Measurements from ENCODE around the gene ARAP2.

DNA sequence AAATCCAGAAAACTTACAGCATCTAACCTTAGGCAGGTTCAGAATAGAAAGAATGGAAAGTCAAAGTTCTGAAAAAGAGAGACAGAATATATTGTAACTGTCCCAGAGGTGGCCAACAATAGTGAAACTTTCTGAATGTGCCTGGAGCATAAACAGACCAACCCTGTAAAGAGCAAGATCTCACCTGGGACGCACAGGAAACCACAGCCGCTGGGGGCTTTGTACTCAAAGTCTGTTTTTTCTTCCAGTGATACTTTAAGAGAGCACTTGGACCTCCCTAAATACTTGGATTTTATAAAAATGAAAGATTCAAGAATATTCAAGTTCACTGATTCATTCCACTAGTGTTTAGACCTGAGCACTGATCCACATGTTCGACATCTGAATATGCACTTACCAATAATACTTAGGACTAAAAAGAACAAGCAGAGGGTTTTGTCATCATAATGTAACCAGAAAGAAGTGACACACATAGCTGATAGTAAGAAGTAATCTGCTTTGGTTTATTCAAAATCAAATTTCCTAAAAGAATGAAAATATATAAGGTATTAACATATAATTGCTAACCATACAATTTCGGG, 35.3 kb downstream of the ARAP2 start:
- TF ChIP-seq, protein P1, sequence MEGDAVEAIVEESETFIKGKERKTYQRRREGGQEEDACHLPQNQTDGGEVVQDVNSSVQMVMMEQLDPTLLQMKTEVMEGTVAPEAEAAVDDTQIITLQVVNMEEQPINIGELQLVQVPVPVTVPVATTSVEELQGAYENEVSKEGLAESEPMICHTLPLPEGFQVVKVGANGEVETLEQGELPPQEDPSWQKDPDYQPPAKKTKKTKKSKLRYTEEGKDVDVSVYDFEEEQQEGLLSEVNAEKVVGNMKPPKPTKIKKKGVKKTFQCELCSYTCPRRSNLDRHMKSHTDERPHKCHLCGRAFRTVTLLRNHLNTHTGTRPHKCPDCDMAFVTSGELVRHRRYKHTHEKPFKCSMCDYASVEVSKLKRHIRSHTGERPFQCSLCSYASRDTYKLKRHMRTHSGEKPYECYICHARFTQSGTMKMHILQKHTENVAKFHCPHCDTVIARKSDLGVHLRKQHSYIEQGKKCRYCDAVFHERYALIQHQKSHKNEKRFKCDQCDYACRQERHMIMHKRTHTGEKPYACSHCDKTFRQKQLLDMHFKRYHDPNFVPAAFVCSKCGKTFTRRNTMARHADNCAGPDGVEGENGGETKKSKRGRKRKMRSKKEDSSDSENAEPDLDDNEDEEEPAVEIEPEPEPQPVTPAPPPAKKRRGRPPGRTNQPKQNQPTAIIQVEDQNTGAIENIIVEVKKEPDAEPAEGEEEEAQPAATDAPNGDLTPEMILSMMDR (conservative IDR thresholded peaks at IDR 0.05; ENCODE audit: low read depth, low read length), result no peak
- no peak for TF ChIP-seq EZH2 (IDR thresholded peaks at IDR 0.05; ENCODE audit: low read length, unreplicated experiment)
- no peak for TF ChIP-seq EZH2phosphoT487 (IDR thresholded peaks at IDR 0.05; ENCODE audit: borderline replicate concordance, low read length)

Measured in PC-3 (cell line).